SK-N-SH (cell line): ENCODE data around the gene ARID1B. TPM values are rescaled to one million over a fixed set of nuclear protein-coding genes. Genes with fewer than 3 reads are reported as not detected.

Source experiments
- CTCF ChIA-PET: fragments of 300-600, 350-600 bp; formaldehyde crosslinking; extraction: SDS; loops from one replicate; lab custom pipeline; 2021; lab: Yijun Ruan, JAX
- POLR2A ChIA-PET: fragments of 350-600 bp; sonication (Branson Sonifier 250); formaldehyde crosslinking; extraction: SDS; loops from one replicate; lab custom pipeline; 2020; ENCODE audit warnings: antibody characterized with exemption, inconsistent platforms; lab: Yijun Ruan, JAX
- DNase-seq: peaks from one replicate; pipeline ENCODE4 v3.0.0; 2012
- H2AFZ ChIP-seq: fragments of 200-600 bp; sonication (generic); 2 replicates; pipeline ENCODE4 v1.8.1; 2016; ENCODE audit warnings: antibody characterized with exemption, mild to moderate bottlenecking, low read depth
- H3F3A ChIP-seq: fragments of 200-600 bp; sonication (generic); replicated peaks from 2 replicates; pipeline ENCODE3; 2016; ENCODE audit warnings: antibody characterized with exemption, mild to moderate bottlenecking; ENCODE audit not compliant: insufficient read depth
- H3K27ac ChIP-seq, 2 experiments: fragments of 200-500 bp in 1 of 2; fragments of 200-600 bp in 1 of 2; sonication (Bioruptor generic) in 1 of 2; sonication (generic), shearing (Covaris generic) in 1 of 2; 2 replicates each; pipeline versions ENCODE4 v1.5.1 to v1.6.1; 2014 to 2016; ENCODE audit warnings: low read depth in 2 of 2, inconsistent platforms in 1 of 2, low read length in 1 of 2, mild to moderate bottlenecking in 1 of 2, mixed read lengths in 1 of 2
- H3K27me3 ChIP-seq: fragments of 200-600 bp; sonication (generic), shearing (Covaris generic); 2 replicates; pipeline ENCODE4 v1.6.1; 2016; ENCODE audit warnings: mixed run types; ENCODE audit not compliant: insufficient read depth
- H3K36me3 ChIP-seq, 2 experiments: fragments of 200-500 bp in 1 of 2; fragments of 200-600 bp in 1 of 2; sonication (Bioruptor generic) in 1 of 2; sonication (generic) in 1 of 2; replicated peaks in 1 of 2; 2 replicates each; pipeline versions ENCODE3 to v1.5.1; 2014 to 2016; ENCODE audit warnings: low read length in 1 of 2, mild to moderate bottlenecking in 1 of 2; ENCODE audit not compliant: insufficient read depth in 2 of 2, control insufficient read depth in 1 of 2
- H3K4me1 ChIP-seq, 2 experiments: fragments of 200-500 bp in 1 of 2; fragments of 200-600 bp in 1 of 2; sonication (Bioruptor generic) in 1 of 2; sonication (generic), shearing (Covaris generic) in 1 of 2; 2 replicates each; pipeline versions ENCODE4 v1.5.1 to v1.6.1; 2014 to 2016; ENCODE audit warnings: low read depth in 1 of 2, low read length in 1 of 2, mixed run types in 1 of 2; ENCODE audit not compliant: insufficient read depth in 2 of 2, control insufficient read depth in 1 of 2
- H3K4me2 ChIP-seq: fragments of 200-600 bp; sonication (generic), shearing (Covaris generic); 2 replicates; pipeline ENCODE4 v1.6.1; 2017; ENCODE audit warnings: mixed run types
- H3K4me3 ChIP-seq, 2 experiments: fragments of 200-500 bp in 1 of 2; fragments of 200-600 bp in 1 of 2; sonication (Bioruptor generic) in 1 of 2; sonication (generic), shearing (Covaris generic) in 1 of 2; 2 replicates each; pipeline versions ENCODE4 v1.5.1 to v1.8.1; 2014 to 2016; ENCODE audit warnings: low read depth in 2 of 2, inconsistent platforms in 1 of 2, low read length in 1 of 2, mild to moderate bottlenecking in 1 of 2, mixed read lengths in 1 of 2, moderate library complexity in 1 of 2
- H3K79me2 ChIP-seq: fragments of 200-600 bp; sonication (generic); 2 replicates; pipeline ENCODE4 v1.8.1; 2017; ENCODE audit warnings: mild to moderate bottlenecking; ENCODE audit not compliant: insufficient read depth
- H3K9ac ChIP-seq: fragments of 200-600 bp; sonication (generic); 2 replicates; pipeline ENCODE4 v1.6.1; 2017; ENCODE audit warnings: mixed run types
- H3K9me2 ChIP-seq: fragments of 200-600 bp; sonication (generic); 2 replicates; pipeline ENCODE4 v1.6.1; 2017; ENCODE audit warnings: mixed run types
- H3K9me3 ChIP-seq: fragments of 200-600 bp; sonication (generic); 2 replicates; pipeline ENCODE4 v1.6.1; 2017; ENCODE audit warnings: mixed run types, mild to moderate bottlenecking, moderate library complexity
- H4K20me1 ChIP-seq: fragments of 200-600 bp; sonication (generic); 2 replicates; pipeline ENCODE4 v1.6.1; 2017; ENCODE audit warnings: mild to moderate bottlenecking, mixed run types; ENCODE audit not compliant: insufficient read depth
- CHD2 ChIP-seq: fragments of 150-350 bp; IDR thresholded peaks from 2 replicates; pipeline ENCODE4 v1.6.1; 2018; ENCODE audit warnings: low read length; ENCODE audit not compliant: partially characterized antibody
- ELF1 ChIP-seq: IDR thresholded peaks from 2 replicates; pipeline ENCODE4 v1.4.0; 2012
- EP300 ChIP-seq, 2 experiments: IDR thresholded peaks; 2 replicates each; pipeline versions ENCODE4 v1.4.0 to v1.6.1; 2012; ENCODE audit warnings: borderline replicate concordance in 1 of 2, low read depth in 1 of 2, low read length in 1 of 2
- GATA2 ChIP-seq: sonication (generic); formaldehyde crosslinking; IDR thresholded peaks from 2 replicates; pipeline ENCODE4 v1.5.0; 2020; ENCODE audit warnings: mild to moderate bottlenecking, missing genetic modification reagents
- NFIC ChIP-seq: IDR thresholded peaks from 2 replicates; pipeline ENCODE4 v1.4.0; 2012; ENCODE audit warnings: borderline replicate concordance
- NRF1 ChIP-seq: IDR thresholded peaks from 2 replicates; pipeline ENCODE4 v1.6.1; 2012; ENCODE audit warnings: low read depth, mild to moderate bottlenecking, low read length
- POLR2AphosphoS5 ChIP-seq: IDR thresholded peaks from 2 replicates; pipeline ENCODE4 v1.6.1; 2012; ENCODE audit warnings: low read depth, low read length
- RCOR1 ChIP-seq: fragments of 150-350 bp; IDR thresholded peaks from 2 replicates; pipeline ENCODE4 v1.6.1; 2017; ENCODE audit warnings: antibody characterized with exemption, low read length
- RFX5 ChIP-seq: IDR thresholded peaks from 2 replicates; pipeline ENCODE4 v1.6.1; 2012; ENCODE audit warnings: mild to moderate bottlenecking, improper control_type of control experiment, low read length
- SIN3A ChIP-seq: IDR thresholded peaks from 2 replicates; pipeline ENCODE4 v1.6.1; 2012; ENCODE audit warnings: low read depth, mild to moderate bottlenecking, low read length, moderate library complexity, borderline replicate concordance
- TAF1 ChIP-seq: IDR thresholded peaks from 2 replicates; pipeline ENCODE4 v1.6.1; 2012; ENCODE audit warnings: low read depth, mild to moderate bottlenecking, low read length, moderate library complexity, borderline replicate concordance
- TCF12 ChIP-seq: IDR thresholded peaks from 2 replicates; pipeline ENCODE4 v1.4.0; 2012
- WGBS: methylation state at CpG from one replicate; pipeline ENCODE4 v1.1.6; 2017; ENCODE audit warnings: low lambda C conversion rate; 5-methylcytosine and 5-hydroxymethylcytosine counted together
- polyA plus RNA-seq, 3 experiments: library from polyadenylated mRNA; depleted of rRNA; stranded (reverse); fragments of >200 nt; gene quantifications; 2 replicates each; pipeline ENCODE4 v1.2.3, GENCODE V29; 2012
- TF ChIP-seq, protein P1 (sequence below): IDR thresholded peaks from 2 replicates; pipeline ENCODE4 v1.4.0; 2012; ENCODE audit warnings: low read depth, borderline replicate concordance
- TF ChIP-seq, protein P2 (sequence below): fragments of 150-350 bp; IDR thresholded peaks from 2 replicates; pipeline ENCODE4 v1.6.1; 2017; ENCODE audit warnings: antibody characterized with exemption, low read length, low read depth, borderline replicate concordance
- TF ChIP-seq, protein P3 (sequence below): fragments of 150-350 bp; IDR thresholded peaks from 2 replicates; pipeline ENCODE4 v1.6.1; 2016; ENCODE audit warnings: mild to moderate bottlenecking, low read depth, low read length
- TF ChIP-seq, protein P4 (sequence below): fragments of 200-600 bp; sonication (generic); IDR thresholded peaks from 2 replicates; pipeline ENCODE4 v1.6.1; 2017; ENCODE audit warnings: antibody characterized with exemption, mild to moderate bottlenecking, moderate library complexity
- TF ChIP-seq, protein P5 (sequence below): IDR thresholded peaks from 2 replicates; pipeline ENCODE4 v1.4.0; 2012; ENCODE audit warnings: low read depth

ARID1B gene
- polyA plus RNA-seq, 1 of the 3 experiments (the other 2 are of a cell fraction) = 13.6 TPM

DNA sequence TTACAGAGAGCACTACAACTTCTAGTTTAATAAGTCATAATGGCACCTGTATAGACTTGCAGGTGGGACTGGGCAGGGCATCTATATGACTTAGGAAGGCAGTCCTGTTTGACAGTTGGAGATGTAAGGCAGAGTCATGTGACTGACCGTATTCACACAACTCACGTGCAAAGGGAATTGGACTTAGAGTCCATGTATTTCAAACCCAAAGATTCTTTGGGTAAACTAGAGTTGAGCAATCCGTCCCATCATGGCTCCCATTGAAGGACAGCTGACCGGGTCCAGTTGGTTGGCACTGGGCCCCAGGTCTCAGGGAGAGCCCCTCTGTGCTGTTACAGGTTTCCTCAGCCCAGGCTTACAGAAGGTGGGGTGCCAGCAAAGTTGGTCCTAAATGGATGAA lies 121.9 kb downstream of the ARID1B start:
- 100% methylated on average over 3 of the region's 4 CpGs for WGBS
- peaks cover 60% of the 10 kb centered on the region for H4K20me1 ChIP-seq
- POLR2A ChIA-PET = no interaction called here
- no peak overlapping the region for H2AFZ ChIP-seq
- no peak for TF ChIP-seq GATA2 (CRISPR knock-in tag)
- no peak for TF ChIP-seq TAF1
- TF ChIP-seq EP300 (IDR thresholded peaks at IDR 0.05; ENCODE audit: borderline replicate concordance in 1 of 2, low read depth in 1 of 2, low read length in 1 of 2) = no peak
- TF ChIP-seq TCF12 = no peak
- TF ChIP-seq NRF1 = no peak
- TF ChIP-seq, protein P1, sequence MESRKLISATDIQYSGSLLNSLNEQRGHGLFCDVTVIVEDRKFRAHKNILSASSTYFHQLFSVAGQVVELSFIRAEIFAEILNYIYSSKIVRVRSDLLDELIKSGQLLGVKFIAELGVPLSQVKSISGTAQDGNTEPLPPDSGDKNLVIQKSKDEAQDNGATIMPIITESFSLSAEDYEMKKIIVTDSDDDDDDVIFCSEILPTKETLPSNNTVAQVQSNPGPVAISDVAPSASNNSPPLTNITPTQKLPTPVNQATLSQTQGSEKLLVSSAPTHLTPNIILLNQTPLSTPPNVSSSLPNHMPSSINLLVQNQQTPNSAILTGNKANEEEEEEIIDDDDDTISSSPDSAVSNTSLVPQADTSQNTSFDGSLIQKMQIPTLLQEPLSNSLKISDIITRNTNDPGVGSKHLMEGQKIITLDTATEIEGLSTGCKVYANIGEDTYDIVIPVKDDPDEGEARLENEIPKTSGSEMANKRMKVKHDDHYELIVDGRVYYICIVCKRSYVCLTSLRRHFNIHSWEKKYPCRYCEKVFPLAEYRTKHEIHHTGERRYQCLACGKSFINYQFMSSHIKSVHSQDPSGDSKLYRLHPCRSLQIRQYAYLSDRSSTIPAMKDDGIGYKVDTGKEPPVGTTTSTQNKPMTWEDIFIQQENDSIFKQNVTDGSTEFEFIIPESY = no peak
- TF ChIP-seq, protein P2, sequence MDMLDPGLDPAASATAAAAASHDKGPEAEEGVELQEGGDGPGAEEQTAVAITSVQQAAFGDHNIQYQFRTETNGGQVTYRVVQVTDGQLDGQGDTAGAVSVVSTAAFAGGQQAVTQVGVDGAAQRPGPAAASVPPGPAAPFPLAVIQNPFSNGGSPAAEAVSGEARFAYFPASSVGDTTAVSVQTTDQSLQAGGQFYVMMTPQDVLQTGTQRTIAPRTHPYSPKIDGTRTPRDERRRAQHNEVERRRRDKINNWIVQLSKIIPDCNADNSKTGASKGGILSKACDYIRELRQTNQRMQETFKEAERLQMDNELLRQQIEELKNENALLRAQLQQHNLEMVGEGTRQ = no peak
- no peak for TF ChIP-seq RFX5
- no peak for TF ChIP-seq POLR2AphosphoS5
- no peak for TF ChIP-seq SIN3A
- TF ChIP-seq RCOR1 = no peak
- TF ChIP-seq ELF1 = no peak
- TF ChIP-seq, protein P3, sequence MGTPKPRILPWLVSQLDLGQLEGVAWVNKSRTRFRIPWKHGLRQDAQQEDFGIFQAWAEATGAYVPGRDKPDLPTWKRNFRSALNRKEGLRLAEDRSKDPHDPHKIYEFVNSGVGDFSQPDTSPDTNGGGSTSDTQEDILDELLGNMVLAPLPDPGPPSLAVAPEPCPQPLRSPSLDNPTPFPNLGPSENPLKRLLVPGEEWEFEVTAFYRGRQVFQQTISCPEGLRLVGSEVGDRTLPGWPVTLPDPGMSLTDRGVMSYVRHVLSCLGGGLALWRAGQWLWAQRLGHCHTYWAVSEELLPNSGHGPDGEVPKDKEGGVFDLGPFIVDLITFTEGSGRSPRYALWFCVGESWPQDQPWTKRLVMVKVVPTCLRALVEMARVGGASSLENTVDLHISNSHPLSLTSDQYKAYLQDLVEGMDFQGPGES = no peak
- TF ChIP-seq CHD2 = no peak
- TF ChIP-seq, protein P4, sequence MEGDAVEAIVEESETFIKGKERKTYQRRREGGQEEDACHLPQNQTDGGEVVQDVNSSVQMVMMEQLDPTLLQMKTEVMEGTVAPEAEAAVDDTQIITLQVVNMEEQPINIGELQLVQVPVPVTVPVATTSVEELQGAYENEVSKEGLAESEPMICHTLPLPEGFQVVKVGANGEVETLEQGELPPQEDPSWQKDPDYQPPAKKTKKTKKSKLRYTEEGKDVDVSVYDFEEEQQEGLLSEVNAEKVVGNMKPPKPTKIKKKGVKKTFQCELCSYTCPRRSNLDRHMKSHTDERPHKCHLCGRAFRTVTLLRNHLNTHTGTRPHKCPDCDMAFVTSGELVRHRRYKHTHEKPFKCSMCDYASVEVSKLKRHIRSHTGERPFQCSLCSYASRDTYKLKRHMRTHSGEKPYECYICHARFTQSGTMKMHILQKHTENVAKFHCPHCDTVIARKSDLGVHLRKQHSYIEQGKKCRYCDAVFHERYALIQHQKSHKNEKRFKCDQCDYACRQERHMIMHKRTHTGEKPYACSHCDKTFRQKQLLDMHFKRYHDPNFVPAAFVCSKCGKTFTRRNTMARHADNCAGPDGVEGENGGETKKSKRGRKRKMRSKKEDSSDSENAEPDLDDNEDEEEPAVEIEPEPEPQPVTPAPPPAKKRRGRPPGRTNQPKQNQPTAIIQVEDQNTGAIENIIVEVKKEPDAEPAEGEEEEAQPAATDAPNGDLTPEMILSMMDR = no peak
- TF ChIP-seq NFIC = no peak
- TF ChIP-seq, protein P5, sequence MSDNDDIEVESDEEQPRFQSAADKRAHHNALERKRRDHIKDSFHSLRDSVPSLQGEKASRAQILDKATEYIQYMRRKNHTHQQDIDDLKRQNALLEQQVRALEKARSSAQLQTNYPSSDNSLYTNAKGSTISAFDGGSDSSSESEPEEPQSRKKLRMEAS = no peak
- TF ChIP-seq, all 33 proteins: peak for 0
- CTCF ChIA-PET = interaction anchor here (1.5 to 1.9 kb wide), 2 partner anchors 9 to 11 kb away, joined by 5 to 7 read pairs; no protein-coding TSS in a partner anchor
- Histone ChIP-seq H3K9me2 (no peaks in the 10 kb centered on the region), H3K9ac (no peak overlapping the region), H3K4me2 (no peak overlapping the region), H3K4me3 (no peak overlapping the region), H3K9me3 (no peaks in the 10 kb centered on the region), H3K36me3 (peaks cover 2 to 8% of the 10 kb centered on the region in 2 experiments), H3K27ac (no peak overlapping the region), H3F3A (peaks cover 8% of the 10 kb centered on the region), H3K4me1 (peaks cover 0 to 20% of the 10 kb centered on the region in 2 experiments; a peak in 2 of 4 replicates), H3K27me3 (no peaks in the 10 kb centered on the region), H3K79me2 (peaks cover 84% of the 10 kb centered on the region)
- no peak for DNase-seq
